H1 (cell line): ENCODE data around the gene BRMS1. TPM values are rescaled to one million over a fixed set of nuclear protein-coding genes. Genes with fewer than 3 reads are reported as not detected.

Source experiments
- CTCF ChIA-PET: fragments of 300-600 bp; sonication (Branson Sonifier 250); formaldehyde crosslinking; loops from one replicate; lab custom pipeline; 2021; ENCODE audit not compliant: partially characterized antibody; lab: Charles Lee
- POLR2A ChIA-PET: fragments of 300-600 bp; sonication (Branson Sonifier 250); formaldehyde crosslinking; loops from one replicate; lab custom pipeline; 2021; ENCODE audit warnings: inconsistent platforms; ENCODE audit not compliant: partially characterized antibody; lab: Charles Lee
- DNase-seq, 2 experiments: peaks; one replicate each; pipeline versions ENCODE4 v3.0.0 to v3.0.0-alpha.2; 2010 to 2022; ENCODE audit warnings: low spot score in 2 of 2, low read depth in 1 of 2, mixed read lengths in 1 of 2
- FAIRE-seq: peaks from 2 replicates; lab custom pipeline; 2011; peaks lifted over from hg19 to GRCh38; lab: Jason Lieb, UNC
- H2AFZ ChIP-seq: 2 replicates; pipeline ENCODE4 v1.8.1; 2012; ENCODE audit warnings: low read length, inconsistent platforms
- H2AK5ac ChIP-seq: 2 replicates; pipeline ENCODE4 v1.6.1; 2013; ENCODE audit warnings: low read depth, low read length
- H2BK120ac ChIP-seq: replicated peaks from 2 replicates; pipeline ENCODE3; 2013; ENCODE audit warnings: low read depth, low read length, inconsistent platforms
- H2BK12ac ChIP-seq: 2 replicates; pipeline ENCODE4 v1.6.1; 2013; ENCODE audit warnings: low read depth, low read length
- H2BK15ac ChIP-seq: 2 replicates; pipeline ENCODE4 v1.6.1; 2013; ENCODE audit warnings: low read length
- H2BK20ac ChIP-seq: 2 replicates; pipeline ENCODE4 v1.6.1; 2013; ENCODE audit warnings: low read length
- H2BK5ac ChIP-seq: 2 replicates; pipeline ENCODE4 v1.6.1; 2013; ENCODE audit warnings: low read depth, low read length
- H3K14ac ChIP-seq: 2 replicates; pipeline ENCODE4 v1.6.1; 2013; ENCODE audit warnings: inconsistent platforms; ENCODE audit not compliant: insufficient read length
- H3K18ac ChIP-seq: 2 replicates; pipeline ENCODE4 v1.6.1; 2013; ENCODE audit warnings: low read length; ENCODE audit errors: extremely low read depth
- H3K23ac ChIP-seq: 2 replicates; pipeline ENCODE4 v1.6.1; 2013; ENCODE audit warnings: inconsistent platforms; ENCODE audit not compliant: insufficient read length
- H3K23me2 ChIP-seq: 2 replicates; pipeline ENCODE4 v1.6.1; 2013; ENCODE audit warnings: low read depth, low read length
- H3K27ac ChIP-seq: 2 replicates; pipeline ENCODE4 v1.6.1; 2011; ENCODE audit warnings: low read depth, low read length, inconsistent platforms
- H3K27me3 ChIP-seq, 4 experiments: replicated peaks in 1 of 4; 1 replicate in 1 of 4; 2 replicates in 3 of 4; pipeline versions ENCODE4 v1.6.1 to v1.8.1; 2011 to 2013; ENCODE audit warnings: low read length in 3 of 4, mild to moderate bottlenecking in 3 of 4, inconsistent platforms in 2 of 4, mixed read lengths in 2 of 4, moderate library complexity in 1 of 4; ENCODE audit not compliant: control insufficient read depth in 3 of 4, insufficient read depth in 3 of 4; ENCODE audit errors: extremely low read depth in 1 of 4
- H3K36me3 ChIP-seq, 4 experiments: 2 replicates each; pipeline versions ENCODE4 v1.6.1 to v1.8.1; 2011 to 2013; ENCODE audit warnings: mild to moderate bottlenecking in 4 of 4, low read length in 3 of 4, moderate library complexity in 2 of 4, control low read depth in 1 of 4, inconsistent platforms in 1 of 4; ENCODE audit not compliant: insufficient read depth in 4 of 4, control insufficient read depth in 2 of 4
- H3K4ac ChIP-seq: replicated peaks from 2 replicates; pipeline ENCODE3; 2013; ENCODE audit warnings: low read length, low read depth, mixed read lengths, inconsistent platforms; ENCODE audit not compliant: insufficient read length
- H3K4me1 ChIP-seq, 4 experiments: replicated peaks in 1 of 4; 1 replicate in 1 of 4; 2 replicates in 3 of 4; pipeline versions ENCODE4 v1.6.1 to v1.8.1; 2011 to 2013; ENCODE audit warnings: low read length in 3 of 4, inconsistent platforms in 2 of 4, mixed read lengths in 1 of 4; ENCODE audit not compliant: insufficient read depth in 4 of 4, control insufficient read depth in 3 of 4
- H3K4me2 ChIP-seq, 2 experiments: 2 replicates each; pipeline versions ENCODE4 v1.6.1 to v1.8.1; 2011 to 2013; ENCODE audit warnings: low read depth in 2 of 2, low read length in 2 of 2, control low read depth in 1 of 2, inconsistent platforms in 1 of 2, mild to moderate bottlenecking in 1 of 2; ENCODE audit not compliant: insufficient read depth in 1 of 2
- H3K4me3 ChIP-seq, 4 experiments: fragments of 200-600, 300-600 bp in 1 of 4; sonication (generic), shearing (Covaris generic), sonication (Bioruptor Twin) in 1 of 4; 2 replicates each; pipeline versions ENCODE4 v1.5.1 to v1.8.1; 2011 to 2016; ENCODE audit warnings: low read length in 4 of 4, low read depth in 3 of 4, control low read depth in 2 of 4, inconsistent platforms in 2 of 4, mild to moderate bottlenecking in 2 of 4, mixed read lengths in 1 of 4, moderate library complexity in 1 of 4; ENCODE audit not compliant: insufficient read depth in 2 of 4; ENCODE audit errors: extremely low read depth in 1 of 4
- H3K56ac ChIP-seq: replicated peaks from 2 replicates; pipeline ENCODE3; 2013; ENCODE audit warnings: low read depth, mild to moderate bottlenecking, mixed read lengths, low read length, inconsistent platforms; ENCODE audit not compliant: insufficient read length
- H3K79me1 ChIP-seq: 2 replicates; pipeline ENCODE4 v1.6.1; 2013; ENCODE audit warnings: low read depth, low read length, control low read depth
- H3K79me2 ChIP-seq, 2 experiments: 2 replicates each; pipeline versions ENCODE4 v1.6.1 to v1.8.1; 2012 to 2013; ENCODE audit warnings: low read length in 2 of 2, mild to moderate bottlenecking in 2 of 2, inconsistent platforms in 1 of 2; ENCODE audit not compliant: insufficient read depth in 2 of 2, control insufficient read depth in 1 of 2
- H3K9ac ChIP-seq, 4 experiments: replicated peaks in 1 of 4; 1 replicate in 1 of 4; 2 replicates in 3 of 4; pipeline versions ENCODE4 v1.6.1 to v1.8.1; 2011 to 2013; ENCODE audit warnings: low read depth in 3 of 4, low read length in 3 of 4, control low read depth in 2 of 4, mild to moderate bottlenecking in 2 of 4, moderate library complexity in 2 of 4, inconsistent platforms in 1 of 4; ENCODE audit errors: extremely low read depth in 1 of 4
- H3K9me3 ChIP-seq, 2 experiments: 2 replicates each; pipeline versions ENCODE4 v1.6.1 to v1.8.1; 2012 to 2013; ENCODE audit warnings: mild to moderate bottlenecking in 2 of 2, moderate library complexity in 2 of 2, control low read depth in 1 of 2, inconsistent platforms in 1 of 2, low read depth in 1 of 2, low read length in 1 of 2, mixed read lengths in 1 of 2; ENCODE audit not compliant: insufficient read depth in 2 of 2
- H4K20me1 ChIP-seq, 2 experiments: replicated peaks in 1 of 2; 2 replicates each; pipeline versions ENCODE3 to v1.8.1; 2011 to 2013; ENCODE audit warnings: inconsistent platforms in 2 of 2, low read length in 2 of 2, mild to moderate bottlenecking in 1 of 2; ENCODE audit not compliant: insufficient read depth in 2 of 2, control insufficient read depth in 1 of 2
- H4K5ac ChIP-seq: 2 replicates; pipeline ENCODE4 v1.6.1; 2013; ENCODE audit warnings: low read length, low read depth, mixed read lengths, inconsistent platforms; ENCODE audit not compliant: insufficient read length
- H4K8ac ChIP-seq: 2 replicates; pipeline ENCODE4 v1.8.0; 2013; ENCODE audit warnings: mild to moderate bottlenecking, moderate library complexity, low read length, inconsistent platforms; ENCODE audit not compliant: insufficient read depth; ENCODE audit errors: extremely low read depth
- H4K91ac ChIP-seq: replicated peaks from 2 replicates; pipeline ENCODE3; 2013; ENCODE audit warnings: low read length, mixed read lengths, inconsistent platforms; ENCODE audit not compliant: insufficient read length
- BRCA1 ChIP-seq: IDR thresholded peaks from 2 replicates; pipeline ENCODE4 v1.6.1; 2012; ENCODE audit warnings: low read depth, low read length, improper control_type of control experiment
- GTF2F1 ChIP-seq: IDR thresholded peaks from 2 replicates; pipeline ENCODE4 v1.6.1; 2012; ENCODE audit warnings: low read depth, low read length, improper control_type of control experiment, borderline replicate concordance
- SP2 ChIP-seq: IDR thresholded peaks from 2 replicates; pipeline ENCODE4 v1.6.1; 2012; ENCODE audit warnings: mild to moderate bottlenecking, low read length, inconsistent platforms
- SP4 ChIP-seq: IDR thresholded peaks from 2 replicates; pipeline ENCODE4 v1.6.1; 2012; ENCODE audit warnings: low read length, inconsistent platforms
- TAF1 ChIP-seq: IDR thresholded peaks from 2 replicates; pipeline ENCODE4 v1.6.1; 2011; ENCODE audit warnings: mild to moderate bottlenecking, low read depth, low read length
- TEAD4 ChIP-seq: IDR thresholded peaks from 2 replicates; pipeline ENCODE4 v1.6.1; 2012; ENCODE audit warnings: low read depth, low read length, inconsistent platforms, mixed read lengths
- WGBS, 2 experiments: shearing (Covaris generic) in 1 of 2; methylation state at CpG; one replicate each; pipeline versions ENCODE4 v1.1.6 to v1.1.7; 2013 to 2015; ENCODE audit warnings: low lambda C conversion rate in 2 of 2, mixed read lengths in 2 of 2, inconsistent platforms in 1 of 2, low coverage in 1 of 2, missing lambda C conversion rate in 1 of 2; ENCODE audit not compliant: insufficient replicate concordance in 2 of 2, insufficient coverage in 1 of 2, insufficient read length in 1 of 2; ENCODE audit errors: extremely low coverage in 1 of 2, missing lambda C conversion rate in 1 of 2; 5-methylcytosine and 5-hydroxymethylcytosine counted together
- polyA plus RNA-seq, 7 experiments: library from polyadenylated mRNA; depleted of rRNA in 3 of 7; stranded (reverse) in 5 of 7; unstranded in 2 of 7; fragments of >200 nt in 5 of 7; fragments of 200-250 nt in 2 of 7; gene quantifications; 1 replicate in 5 of 7; 2 replicates in 1 of 7; 4 replicates in 1 of 7; pipeline versions ENCODE4 v1.2.1 to v1.2.3, GENCODE V29; 2011 to 2013; ENCODE audit warnings: missing spikeins in 2 of 7, mixed read lengths in 2 of 7
- total RNA-seq: library from RNA; stranded (reverse); fragmentation: NEBNext Ultra II Directional; extraction: Animal tissue kit (Norgen Biotek cat#: 25700); gene quantifications from 2 replicates; pipeline ENCODE4 v1.2.1, GENCODE V29; 2021

Gene BRMS1
- total and polyA plus RNA-seq, 2 of the 8 experiments (the other 6 are each of a cell fraction or from before 2014, with no cell fraction given), result 39.2 to 46.1 TPM

GRCh38 chr11:66331542-66332370 is 13.1 kb downstream of the BRMS1 start:
- ChIA-PET CTCF (interaction anchor here (0.8 to 8.7 kb wide), 4 partner anchors 12 to 67 kb away, joined by 3 to 242 read pairs (median 5); partner anchors contain the start of gene CD248), POLR2A (interaction anchor here (0.6 to 8.5 kb wide), 8 partner anchors 8 to 42 kb away, joined by 3 to 61 read pairs (median 5); partner anchors contain the start of genes B4GAT1, BRMS1, CD248 and YIF1A)
- Histone ChIP-seq H2BK20ac (no peak overlapping the region), H3K18ac (no peak overlapping the region), H3K23me2 (no peaks in the 10 kb centered on the region; the same call in 1 of the 2 replicates), H3K27me3 (peaks cover 0 to 7% (median 5%) of the 10 kb centered on the region in 4 experiments; a peak in 3 of 7 replicates), H3K9ac (0 out of 7 replicates have a peak overlapping the region, but pooled peaks of 1 of the 4 experiments have one; percentile 0), H3K4me1 (peaks cover 5 to 25% (median 14%) of the 10 kb centered on the region in 4 experiments), H2BK15ac (no peak overlapping the region), H3K23ac (no peak overlapping the region), H2AK5ac (no peak overlapping the region), H3K79me2 (no peaks in the 10 kb centered on the region), H4K20me1 (no peaks in the 10 kb centered on the region), H4K8ac (no peak overlapping the region; the same call in 1 of the 2 replicates), H3K4me2 (no peak overlapping the region), H3K56ac (no peak overlapping the region), H3K36me3 (no peaks in the 10 kb centered on the region), H2AFZ (no peak overlapping the region), H4K91ac (no peak overlapping the region), H3K4ac (no peak overlapping the region), H3K4me3 (no peak overlapping the region), H2BK12ac (no peak overlapping the region), H3K14ac (no peak overlapping the region), H4K5ac (no peak overlapping the region), H3K27ac (no peak overlapping the region), H3K79me1 (no peaks in the 10 kb centered on the region), H3K9me3 (no peaks in the 10 kb centered on the region), H2BK120ac (no peak overlapping the region), H2BK5ac (no peak overlapping the region)
- 85% methylated on average over 12 of the region's 12 CpGs; no CpG with 5 or more reads in 1 of the 2 experiments for WGBS, 2 experiments
- FAIRE-seq (no peak), DNase-seq (no peak)
- TF ChIP-seq TAF1, result no peak
- no peak for TF ChIP-seq GTF2F1
- TF ChIP-seq SP4, result no peak
- no peak for TF ChIP-seq SP2
- no peak for TF ChIP-seq TEAD4
- no peak for TF ChIP-seq BRCA1
